ENCODE data around the gene NTM.

GRCh38 chr11:131850507-131850906 is 480.1 kb downstream of the NTM start:
- TF ChIP-seq CTCF (IDR thresholded peaks at IDR 0.05), result no peak
- no peak for TF ChIP-seq POLR2A (IDR thresholded peaks at IDR 0.05)

All from uterus (tissue), 2 donors.